Measurements from ENCODE around the gene CELA2A.
"Not testable (repeated sequence)": the region's sequence is repeated elsewhere in the genome, so short reads cannot be mapped to it uniquely, and the experiment has no call there.

The CELA2A gene

DNA sequence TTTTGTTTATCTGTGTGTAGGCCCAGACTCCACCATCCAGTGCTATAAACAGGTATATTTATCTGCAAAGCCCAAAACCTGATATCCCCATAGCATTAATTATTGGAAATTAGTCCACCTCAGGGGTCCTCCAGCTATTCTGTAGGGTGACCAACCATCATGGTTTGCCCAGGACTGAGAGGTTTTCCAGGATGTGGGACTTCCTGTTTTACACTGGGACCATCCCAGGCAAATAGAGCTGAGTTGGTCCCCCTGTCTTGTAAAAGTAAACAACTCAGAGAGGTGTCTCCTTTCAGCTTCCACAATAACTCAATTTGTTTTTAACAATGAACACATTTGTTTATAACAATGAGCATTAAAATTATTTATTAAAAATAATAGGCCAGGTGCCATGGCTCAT is 11.6 kb downstream of the CELA2A start:
- DNase-seq (ENCODE audit: low read depth in 3 of 3) = no peak

GRCh38 chr1:15469361-15469760 is 12.8 kb downstream of the CELA2A start:
- no peak for DNase-seq (ENCODE audit: low read depth in 3 of 3)

DNA sequence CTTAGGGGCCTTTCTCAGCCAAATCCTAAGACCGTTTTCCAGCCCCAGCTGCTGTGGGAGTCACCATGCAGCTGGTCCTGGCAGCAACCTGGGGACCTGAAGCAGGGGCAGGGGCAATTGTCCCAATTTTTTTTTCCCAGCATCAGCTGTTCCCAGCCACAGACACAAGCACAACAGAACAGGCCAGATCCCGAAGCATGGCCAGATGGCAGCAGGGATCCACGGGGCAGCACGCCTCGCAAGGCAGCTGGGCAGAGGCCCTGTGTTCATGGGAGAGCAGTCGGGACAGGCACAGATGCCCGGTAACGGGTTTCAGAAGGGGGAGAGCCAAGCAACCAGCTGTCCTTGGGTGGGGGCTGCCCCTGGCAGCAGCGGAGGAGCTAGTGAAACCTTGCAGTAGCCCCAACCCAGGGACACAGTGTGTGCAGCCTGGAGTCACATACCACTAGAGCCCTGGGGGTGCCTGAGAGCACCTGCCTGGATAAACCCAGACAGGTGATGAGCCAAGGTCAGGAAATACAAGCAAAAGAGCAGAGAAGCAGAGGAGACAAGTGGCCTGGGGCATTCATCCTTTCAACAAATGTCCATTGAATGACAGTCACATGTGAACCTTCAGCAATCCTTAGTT is 13.4 kb downstream of the CELA2A start:
- not testable (repeated sequence) for DNase-seq (ENCODE audit: low read depth in 3 of 3)

DNA sequence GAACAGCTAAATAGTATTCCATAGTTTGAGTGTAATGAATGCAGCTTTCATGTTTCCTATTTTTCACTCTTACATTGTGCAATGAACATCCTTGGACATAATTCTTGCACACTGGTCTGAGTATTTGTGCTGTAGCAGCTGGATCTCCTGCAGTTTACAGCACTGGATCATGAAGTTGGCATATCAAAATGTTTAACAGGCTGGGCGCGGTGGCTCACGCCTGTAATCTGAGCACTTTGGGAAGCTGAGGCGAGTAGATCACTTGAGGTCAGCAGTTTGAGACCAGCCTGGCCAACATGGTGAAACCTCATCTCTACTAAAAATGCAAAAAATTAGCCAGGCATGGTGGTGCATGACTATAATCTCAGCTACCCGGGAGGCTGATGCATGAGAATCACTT is 14.5 kb downstream of the CELA2A start:
- not testable (repeated sequence) for DNase-seq (ENCODE audit: low read depth in 3 of 3)

- not testable (repeated sequence) for DNase-seq (ENCODE audit: low read depth in 3 of 3)
Observed at GRCh38 chr1:15471723-15472122, 15.2 kb downstream of the CELA2A start.

DNA sequence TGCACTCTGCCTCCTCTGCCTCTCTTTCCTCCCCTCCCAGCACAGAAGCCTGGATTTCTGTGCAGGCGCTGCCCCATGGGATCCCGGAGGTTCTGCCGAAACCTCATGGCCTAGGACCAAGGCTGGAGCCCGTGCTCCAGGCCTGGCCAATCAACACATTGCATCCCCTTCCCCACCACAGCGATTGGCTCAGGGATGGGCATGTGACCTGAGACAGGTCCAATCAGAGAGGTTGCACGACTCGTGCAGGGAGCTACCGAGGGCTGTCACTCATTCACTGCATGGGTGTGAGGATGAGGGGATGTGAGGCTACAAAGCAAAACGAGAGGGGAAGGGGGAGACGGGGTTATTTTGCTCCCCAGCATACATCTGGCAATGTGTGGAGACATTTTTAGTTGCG is 16.1 kb downstream of the CELA2A start:
- no peak for DNase-seq (ENCODE audit: low read depth in 3 of 3)

DNA sequence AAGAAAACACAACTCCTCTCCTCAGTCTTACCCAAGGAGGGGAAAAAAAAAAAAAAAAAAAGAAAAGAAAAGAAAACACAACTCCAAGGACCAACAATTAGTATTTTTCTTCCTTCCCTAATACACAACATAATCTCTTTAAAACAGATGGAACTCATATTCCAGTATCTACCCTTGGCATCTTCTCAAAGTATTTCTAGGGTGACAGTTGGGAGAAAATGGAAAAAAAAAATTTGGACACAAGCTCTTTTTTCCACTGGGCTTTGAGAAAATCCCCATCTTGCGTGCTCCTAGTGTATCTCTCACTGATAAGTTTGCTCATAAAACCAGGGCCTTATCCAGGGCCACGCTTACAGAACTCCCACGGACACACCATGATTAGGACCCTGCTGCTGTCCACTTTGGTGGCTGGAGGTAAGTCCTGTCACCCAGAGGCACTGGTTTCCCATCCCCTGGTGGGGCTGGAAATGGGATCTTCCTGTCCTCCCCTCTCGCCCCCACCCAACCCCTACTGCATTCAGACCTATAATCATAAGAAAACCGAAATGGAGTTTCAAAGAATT is 19.3 kb downstream of the CELA2A start, which contains the start of gene CELA2B:
Gene CELA2B (plus strand): TSS at position 353 of the 563 bp plus-strand sequence. CDS start 22 bp downstream, at position 375.
- DNase-seq (ENCODE audit: low read depth in 3 of 3) = no peak

GRCh38 chr1:15476927-15477326 is 20.4 kb downstream of the CELA2A start:
- DNase-seq (ENCODE audit: low read depth in 3 of 3) = no peak

DNA sequence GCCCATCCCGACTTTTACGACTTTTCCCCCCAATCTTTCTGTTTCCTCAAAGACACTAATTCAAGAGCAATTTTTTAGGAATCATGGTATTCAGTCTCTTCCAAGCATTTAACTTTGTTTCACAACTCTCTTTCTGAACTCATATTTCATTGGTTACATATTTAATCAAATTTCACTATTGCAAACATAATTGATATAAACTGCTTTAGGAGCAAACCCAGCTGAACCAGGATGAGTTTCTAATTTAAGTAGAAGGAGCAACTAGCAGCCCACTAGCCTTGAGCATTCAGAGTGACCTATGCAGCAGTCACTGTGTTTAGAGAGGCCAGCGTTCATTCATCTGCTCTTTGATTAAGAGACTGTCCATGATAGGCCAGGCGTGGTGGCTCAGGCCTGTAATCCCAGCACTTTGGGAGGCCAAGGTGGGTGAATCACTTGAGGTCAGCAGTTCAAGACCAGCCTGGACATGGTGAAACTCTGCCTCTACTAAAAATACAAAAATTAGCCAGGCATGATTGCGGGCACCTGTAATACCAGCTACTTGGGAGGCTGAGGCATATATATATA is 21.2 kb downstream of the CELA2A start:
- no peak for DNase-seq (ENCODE audit: low read depth in 3 of 3)

GRCh38 chr1:15479654-15480347 is 23.3 kb downstream of the CELA2A start:
- no peak for DNase-seq (ENCODE audit: low read depth in 3 of 3)

- DNase-seq (ENCODE audit: low read depth in 3 of 3) = not testable (repeated sequence)
Observed at GRCh38 chr1:15482455-15482854, 25.9 kb downstream of the CELA2A start.

DNA sequence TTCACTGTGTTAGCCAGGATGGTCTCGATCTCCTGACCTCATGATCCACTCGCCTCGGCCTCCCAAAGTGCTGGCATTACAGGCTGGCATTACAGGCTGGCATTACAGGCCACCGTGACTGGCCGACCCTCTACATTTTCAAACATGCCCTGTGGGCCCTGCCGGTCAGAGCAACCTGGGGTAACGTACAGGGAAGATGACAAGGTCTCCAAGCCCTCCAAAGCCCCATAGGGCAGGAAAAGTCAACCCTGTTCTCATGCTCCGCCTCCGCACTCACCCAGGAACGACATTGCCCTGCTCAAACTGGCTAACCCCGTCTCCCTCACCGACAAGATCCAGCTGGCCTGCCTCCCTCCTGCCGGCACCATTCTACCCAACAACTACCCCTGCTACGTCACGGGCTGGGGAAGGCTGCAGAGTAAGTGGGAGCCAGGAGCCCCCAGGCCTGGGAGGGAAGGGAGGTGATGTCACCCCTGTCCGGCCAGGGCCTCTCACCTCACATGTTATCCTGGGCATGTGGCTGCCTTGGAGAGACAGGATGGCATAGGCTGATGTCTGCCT is 26.5 kb downstream of the CELA2A start:
- not testable (repeated sequence) for DNase-seq (ENCODE audit: low read depth in 3 of 3)

GRCh38 chr1:15483971-15484370 is 27.4 kb downstream of the CELA2A start:
- DNase-seq (ENCODE audit: low read depth in 3 of 3) = no peak

DNA sequence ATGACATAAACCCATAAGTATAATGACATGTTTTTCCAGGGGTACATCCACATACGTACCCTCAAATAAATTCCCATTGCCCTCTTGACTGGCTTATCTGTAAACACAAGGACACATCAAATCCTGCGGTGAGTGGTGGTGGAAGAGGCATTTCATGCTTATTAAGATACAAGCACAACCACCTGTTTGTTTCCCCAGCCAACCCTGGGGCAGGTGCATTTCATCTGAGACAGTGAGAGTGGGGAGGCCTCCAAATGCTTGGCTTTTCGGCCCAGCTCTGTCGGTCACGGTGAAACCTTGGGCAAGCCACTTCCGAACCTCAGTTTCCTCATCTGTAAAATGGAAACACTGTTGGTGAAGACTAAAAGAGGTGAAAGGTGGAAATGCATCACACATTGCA is 27.9 kb downstream of the CELA2A start:
- DNase-seq (ENCODE audit: low read depth in 3 of 3) = not testable (repeated sequence)

GRCh38 chr1:15485636-15486035 is 29.1 kb downstream of the CELA2A start:
- no peak for DNase-seq (ENCODE audit: low read depth in 3 of 3)

DNA sequence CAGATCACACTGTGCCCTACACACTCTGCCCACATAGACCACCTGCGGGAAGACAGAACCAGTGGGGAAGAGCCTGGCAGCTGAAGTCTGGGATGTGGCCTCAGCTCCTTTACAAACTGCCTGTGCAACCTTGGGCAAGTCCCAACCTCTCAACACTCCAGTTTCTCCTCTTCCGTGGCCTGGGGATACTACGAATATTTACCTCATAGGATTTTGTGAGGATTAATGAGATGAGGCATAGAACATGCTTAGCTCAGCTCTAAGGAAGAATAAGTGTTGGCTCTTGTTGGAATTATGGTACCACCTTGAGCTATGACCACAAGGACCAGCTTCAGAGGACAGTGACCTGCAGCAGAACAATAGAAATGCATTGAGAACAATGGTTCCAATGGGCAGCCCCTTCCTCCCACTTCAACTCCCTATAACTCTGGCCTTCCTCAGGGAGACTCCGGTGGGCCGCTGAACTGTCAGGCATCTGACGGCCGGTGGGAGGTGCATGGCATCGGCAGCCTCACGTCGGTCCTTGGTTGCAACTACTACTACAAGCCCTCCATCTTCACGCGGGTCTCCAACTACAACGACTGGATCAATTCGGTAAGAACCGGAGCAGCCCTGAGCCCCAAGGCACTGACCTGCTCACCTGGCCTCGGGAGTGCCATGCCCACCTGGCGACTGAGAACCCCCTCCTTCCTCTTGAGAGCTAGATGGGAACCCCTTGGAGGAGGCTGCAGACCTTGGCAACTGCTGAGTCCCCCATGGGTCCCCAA is 30.5 kb downstream of the CELA2A start:
- not testable (repeated sequence) for DNase-seq (ENCODE audit: low read depth in 3 of 3)

DNA sequence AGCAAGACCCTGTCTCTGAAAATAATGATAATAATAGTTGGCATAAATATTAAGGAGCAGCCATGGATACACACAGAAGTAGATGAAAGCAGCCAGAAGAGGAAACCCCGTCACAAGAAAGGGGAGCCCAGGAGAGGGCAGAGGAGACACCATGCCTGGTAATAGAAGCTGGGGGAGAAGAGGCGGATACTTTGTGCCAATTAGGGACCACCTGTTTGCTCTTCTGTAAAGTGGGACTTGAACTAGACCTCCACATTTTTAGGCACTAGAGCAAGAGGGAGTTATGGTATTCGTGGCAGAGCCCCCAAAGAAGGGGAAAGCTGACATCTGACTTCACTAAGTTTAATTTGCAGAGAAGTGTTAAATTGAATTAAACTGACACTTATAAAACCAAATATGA is 31.8 kb downstream of the CELA2A start:
- no peak for DNase-seq (ENCODE audit: low read depth in 3 of 3)

DNA sequence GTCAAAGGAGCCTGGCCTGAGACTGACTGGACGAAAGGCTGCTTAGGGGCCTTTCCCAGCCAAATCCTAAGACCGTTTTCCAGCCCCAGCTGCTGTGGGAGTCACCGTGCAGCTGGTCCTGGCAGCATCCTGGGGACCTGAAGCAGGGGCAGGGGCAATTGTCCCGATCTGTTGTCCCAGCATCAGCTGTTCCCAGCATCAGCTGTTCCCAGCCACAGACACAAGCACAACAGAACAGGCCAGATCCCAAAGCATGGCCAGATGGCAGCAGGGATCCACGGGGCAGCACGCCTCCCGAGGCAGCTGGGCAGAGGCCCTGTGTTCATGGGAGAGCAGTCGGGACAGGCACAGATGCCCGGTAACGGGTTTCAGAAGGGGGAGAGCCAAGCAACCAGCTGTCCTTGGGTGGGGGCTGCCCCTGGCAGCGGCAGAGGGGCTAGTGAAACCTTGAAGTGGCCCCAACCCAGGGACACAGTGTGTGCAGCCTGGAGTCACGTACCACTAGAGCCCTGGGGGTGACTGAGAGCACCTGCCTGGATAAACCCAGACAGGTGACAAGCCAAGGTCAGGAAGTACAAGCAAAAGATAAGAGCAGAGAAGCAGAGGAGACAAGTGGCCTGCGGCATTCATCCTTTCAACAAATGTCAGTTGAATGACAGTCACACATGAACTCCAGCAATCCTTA is 32.7 kb downstream of the CELA2A start:
- DNase-seq (ENCODE audit: low read depth in 3 of 3) = no peak

GRCh38 chr1:15491010-15491409 is 34.5 kb downstream of the CELA2A start:
- DNase-seq (ENCODE audit: low read depth in 3 of 3) = not testable (repeated sequence)

- no peak for DNase-seq (ENCODE audit: low read depth in 3 of 3)
Observed at GRCh38 chr1:15492596-15492995, 36.1 kb downstream of the CELA2A start.

DNA sequence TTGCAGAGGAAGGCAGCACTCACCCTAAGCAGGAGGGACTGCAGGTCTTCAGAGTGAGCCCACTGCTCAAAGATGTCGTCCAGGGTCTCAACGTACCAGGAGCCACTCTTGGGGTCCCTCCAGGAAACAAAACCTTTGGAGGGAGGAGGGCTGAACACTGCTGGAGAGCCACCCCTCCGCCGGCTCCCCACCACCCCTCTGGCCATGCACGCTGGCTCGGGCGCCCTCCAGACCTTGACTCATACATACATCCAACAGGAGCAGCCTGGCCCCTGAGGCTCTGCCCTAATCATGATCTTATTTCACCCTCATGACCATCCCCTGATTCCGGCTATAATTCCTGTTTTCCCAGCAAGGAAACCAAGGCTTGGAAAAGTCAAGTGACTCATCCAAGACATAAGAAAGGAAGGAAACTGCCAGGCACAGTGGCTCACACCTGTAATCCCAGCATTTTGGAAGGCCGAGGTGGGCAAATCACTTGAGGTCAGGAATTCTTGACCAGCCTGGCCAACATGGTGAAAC is 37.4 kb downstream of the CELA2A start:
- DNase-seq (ENCODE audit: low read depth in 3 of 3) = no peak

Measured in stimulated activated CD4-positive, alpha-beta T cell treated with anti-CD3 and anti-CD28 coated beads, TNF-alpha, amount 100 ng/mL, for 4 hours (primary cell).